Measurements from ENCODE around the gene MIPOL1.
"Not testable (repeated sequence)": the region's sequence is repeated elsewhere in the genome, so short reads cannot be mapped to it uniquely, and the experiment has no call there.

The MIPOL1 gene

DNA sequence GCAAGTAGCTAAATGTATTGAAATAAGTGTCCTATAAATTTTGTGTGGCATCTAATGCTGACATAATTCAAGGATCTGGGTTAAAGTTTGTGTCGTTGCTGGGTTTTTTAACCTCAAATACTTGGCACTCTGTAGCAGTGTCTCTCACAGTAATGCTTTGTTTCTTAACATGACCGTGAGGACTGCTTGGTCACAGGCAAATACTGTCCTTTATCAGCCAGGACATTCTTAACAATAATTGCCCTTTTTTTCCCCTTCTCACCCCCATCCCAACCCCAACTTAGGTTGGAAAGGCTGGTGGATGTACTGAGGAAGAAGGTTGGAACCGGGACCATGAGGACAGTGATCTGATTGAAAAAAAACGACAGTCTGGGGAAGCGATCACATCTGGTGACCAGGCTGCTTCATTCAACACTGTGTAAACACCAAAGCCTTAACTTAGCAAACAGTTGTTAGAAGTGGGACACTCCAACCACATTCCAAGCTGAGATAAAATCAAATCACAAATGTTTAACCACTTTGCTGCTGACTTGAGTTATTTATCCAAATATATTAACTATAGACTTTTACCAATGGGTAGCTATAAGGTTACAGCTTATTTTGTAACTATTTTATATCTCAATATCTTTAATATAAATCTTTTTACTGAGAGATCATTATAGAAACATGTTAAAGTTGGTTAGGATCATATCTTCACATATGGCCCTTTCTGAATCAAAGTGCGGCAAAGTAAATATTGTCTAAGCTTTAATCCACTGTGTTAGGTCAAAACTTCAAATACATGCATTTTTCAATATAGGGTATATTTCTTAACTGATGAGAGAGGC, 349.1 kb downstream of the MIPOL1 start:
- DNase-seq (ENCODE audit: low read depth in 2 of 2), result no peak

DNA sequence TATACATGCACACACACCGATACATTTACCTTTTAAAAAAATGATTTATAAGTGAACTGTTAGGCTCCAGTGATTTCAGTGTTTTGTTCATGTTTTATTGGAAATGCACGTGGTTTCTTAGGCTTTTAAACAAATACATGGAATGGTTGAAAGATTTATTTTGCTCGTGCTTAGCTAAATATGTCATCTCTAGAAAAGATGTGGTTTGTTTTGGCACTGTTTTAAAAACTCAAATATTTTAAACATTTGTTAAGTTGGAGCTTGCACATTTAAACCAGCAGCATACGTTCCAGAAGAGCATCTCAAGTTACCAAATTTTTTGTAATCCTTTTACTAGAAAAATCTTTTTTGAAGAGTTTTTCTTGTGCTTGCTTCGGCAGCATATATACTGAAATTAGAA, 352.8 kb downstream of the MIPOL1 start:
- no peak for DNase-seq (ENCODE audit: low read depth in 2 of 2)

DNA sequence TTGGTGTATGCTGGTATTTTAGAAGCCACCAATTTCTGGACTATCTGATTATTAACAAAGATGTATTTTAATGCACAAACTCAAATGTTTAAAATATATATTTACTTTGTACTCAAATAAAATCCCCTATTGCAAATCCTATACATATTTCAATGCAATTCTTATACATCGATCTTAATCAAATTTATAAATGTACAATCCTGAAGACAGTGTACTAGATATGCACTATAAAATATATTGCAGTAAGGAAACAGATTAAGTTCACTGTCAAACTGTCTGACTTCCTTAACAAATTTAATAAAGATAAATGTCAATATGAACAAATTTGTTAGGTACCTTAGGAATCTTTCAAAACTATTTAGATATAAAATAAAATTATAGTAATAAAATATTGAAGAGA, 353.4 kb downstream of the MIPOL1 start:
- DNase-seq (ENCODE audit: low read depth in 2 of 2), result no peak

DNA sequence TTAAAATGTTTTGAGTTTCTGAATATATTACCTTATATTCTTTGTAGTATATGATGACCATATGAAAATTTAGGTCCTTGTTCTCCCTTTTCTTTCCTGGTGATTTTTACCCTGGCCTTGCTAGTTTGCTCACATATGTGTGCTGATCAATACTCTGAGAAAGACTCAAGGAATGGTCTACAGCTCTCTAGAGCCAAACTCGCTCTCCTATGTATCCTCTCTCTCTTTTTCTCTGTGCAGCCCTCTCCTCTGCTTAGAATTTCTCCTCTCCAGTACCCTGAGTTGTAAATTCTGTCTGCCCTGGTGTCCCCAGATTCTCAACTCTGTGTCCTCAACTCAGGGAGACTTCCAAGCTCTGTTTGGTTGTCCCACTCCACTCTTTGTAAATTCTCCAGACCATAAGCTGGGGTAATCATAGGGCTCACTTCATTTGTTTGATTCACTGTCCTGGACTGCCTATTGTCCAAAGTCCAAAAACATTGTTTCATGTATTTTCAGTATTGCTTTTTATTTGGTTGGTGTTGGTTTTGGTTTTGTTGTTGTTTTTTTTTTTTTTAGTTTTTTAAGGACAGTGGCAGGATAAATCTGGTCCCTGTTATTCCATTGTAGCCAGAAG, 356.3 kb downstream of the MIPOL1 start:
- no peak for DNase-seq (ENCODE audit: low read depth in 2 of 2)

DNA sequence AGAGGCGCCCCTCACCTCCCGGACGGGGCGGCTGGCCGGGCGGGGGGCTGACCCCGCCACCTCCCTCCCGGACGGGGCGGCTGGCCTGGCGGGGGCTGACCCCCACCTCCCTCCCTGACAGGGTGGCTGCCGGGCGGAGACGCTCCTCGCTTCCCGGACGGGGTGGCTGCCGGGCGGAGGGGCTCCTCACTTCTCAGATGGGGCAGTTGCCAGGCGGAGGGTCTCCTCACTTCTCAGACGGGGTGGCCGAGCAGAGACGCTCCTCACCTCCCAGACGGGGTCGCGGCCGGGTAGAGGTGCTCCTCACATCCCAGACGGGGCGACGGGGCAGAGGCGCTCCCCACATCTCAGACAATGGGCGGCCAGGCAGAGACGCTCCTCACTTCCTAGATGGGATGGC, 357.9 kb downstream of the MIPOL1 start:
- DNase-seq (ENCODE audit: low read depth in 2 of 2), result not testable (repeated sequence)

DNA sequence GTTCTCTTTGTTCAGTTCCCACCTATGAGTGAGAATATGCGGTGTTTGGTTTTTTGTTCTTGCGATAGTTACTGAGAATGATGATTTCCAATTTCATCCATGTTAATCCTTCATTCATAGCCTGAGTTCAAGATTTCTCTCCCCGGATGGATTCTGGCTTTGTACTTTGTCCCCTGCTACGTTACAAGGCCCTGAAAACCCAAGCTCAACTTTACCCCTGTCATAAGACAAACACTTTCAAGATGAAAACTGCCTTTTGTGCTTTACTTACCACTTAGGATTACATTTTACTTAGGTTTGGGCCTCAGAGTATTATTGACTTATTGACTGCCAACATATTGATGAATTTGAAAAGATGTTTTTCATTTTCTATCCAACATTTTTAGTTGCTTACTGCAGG, 361.0 kb downstream of the MIPOL1 start:
- no peak for DNase-seq (ENCODE audit: low read depth in 2 of 2)

DNA sequence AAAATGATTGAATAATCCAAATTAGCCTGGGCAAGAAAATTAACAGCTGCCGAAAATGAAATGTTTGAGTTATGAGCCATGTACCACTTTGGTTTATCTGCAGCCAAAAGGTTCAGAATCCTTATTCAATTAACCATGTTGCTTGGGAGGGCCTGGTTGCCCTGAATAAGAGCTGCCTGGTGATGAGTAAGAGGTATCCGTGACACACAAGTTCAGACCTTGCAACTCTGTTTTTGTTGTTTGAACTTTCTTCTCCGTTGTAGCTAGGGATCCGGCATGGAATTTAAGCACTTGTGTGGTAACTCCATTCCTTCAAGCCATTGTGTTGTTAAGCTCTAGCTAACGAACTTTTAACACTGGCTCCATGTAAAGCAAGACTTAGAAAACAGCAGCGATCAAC, 361.6 kb downstream of the MIPOL1 start:
- no peak for DNase-seq (ENCODE audit: low read depth in 2 of 2)

DNA sequence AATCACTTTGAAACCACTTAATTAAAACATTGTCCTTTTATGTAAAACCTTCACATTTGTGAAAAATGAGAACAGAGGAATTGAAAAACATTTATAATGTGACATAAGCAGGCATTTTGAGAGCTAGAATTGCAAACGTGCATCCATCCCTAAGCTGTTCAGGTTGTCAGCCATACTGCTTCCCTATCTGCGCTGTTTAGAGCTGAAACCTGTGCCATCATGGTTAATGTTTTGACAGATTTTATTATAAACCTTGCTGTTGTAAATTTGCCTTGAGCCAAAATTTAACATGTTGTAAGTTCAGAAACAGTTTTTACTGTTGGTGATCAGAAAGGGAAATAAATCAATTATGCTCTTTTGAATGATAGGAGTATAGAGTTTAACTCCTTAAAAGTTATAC, 365.5 kb downstream of the MIPOL1 start:
- no peak for DNase-seq (ENCODE audit: low read depth in 2 of 2)

DNA sequence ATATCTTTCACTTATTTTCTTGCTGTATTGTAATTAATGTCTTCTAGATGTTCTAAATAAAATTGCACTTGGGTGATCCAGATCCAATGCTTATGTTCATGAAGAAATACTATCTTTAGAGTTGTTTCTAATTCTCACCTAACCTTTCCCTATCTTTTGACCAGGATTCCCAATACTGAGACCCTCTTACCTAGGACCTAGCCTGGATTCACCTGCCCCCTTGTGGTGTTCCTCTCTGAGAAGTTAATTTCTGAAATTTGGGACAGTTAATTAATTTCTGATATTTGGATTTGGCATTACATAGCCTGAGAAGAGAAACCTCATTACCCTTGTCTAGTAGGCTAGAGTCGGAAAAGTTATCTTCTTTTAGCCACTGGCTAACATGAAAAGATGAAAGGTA, 367.8 kb downstream of the MIPOL1 start:
- DNase-seq (ENCODE audit: low read depth in 2 of 2), result no peak

DNA sequence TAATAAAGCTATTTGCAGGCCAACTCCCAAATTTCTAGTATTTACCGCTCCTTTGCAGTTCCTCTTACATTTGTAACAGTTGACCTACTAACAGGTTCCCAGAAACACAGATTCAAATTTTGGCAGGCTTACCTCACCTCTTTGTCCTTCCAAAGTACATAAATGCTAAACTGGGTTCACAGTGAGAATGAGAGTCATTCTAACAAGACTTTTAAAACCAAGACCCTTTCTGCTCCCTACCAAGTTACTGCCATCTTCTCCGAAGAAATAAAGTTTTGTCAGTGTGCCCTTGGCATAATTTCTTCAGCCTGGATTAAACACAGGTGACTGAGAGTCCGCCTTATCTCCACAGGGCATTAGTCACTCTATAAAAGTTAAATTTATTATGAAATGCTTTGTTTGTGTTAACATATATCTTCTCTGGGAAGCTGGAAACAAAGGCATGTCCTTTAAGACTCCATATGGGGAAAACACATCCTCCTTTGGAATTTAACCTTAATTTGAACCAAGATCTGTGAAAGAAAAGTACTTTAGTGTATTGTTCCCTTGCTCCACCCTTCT, 369.2 kb downstream of the MIPOL1 start:
- no peak for DNase-seq (ENCODE audit: low read depth in 2 of 2)

DNA sequence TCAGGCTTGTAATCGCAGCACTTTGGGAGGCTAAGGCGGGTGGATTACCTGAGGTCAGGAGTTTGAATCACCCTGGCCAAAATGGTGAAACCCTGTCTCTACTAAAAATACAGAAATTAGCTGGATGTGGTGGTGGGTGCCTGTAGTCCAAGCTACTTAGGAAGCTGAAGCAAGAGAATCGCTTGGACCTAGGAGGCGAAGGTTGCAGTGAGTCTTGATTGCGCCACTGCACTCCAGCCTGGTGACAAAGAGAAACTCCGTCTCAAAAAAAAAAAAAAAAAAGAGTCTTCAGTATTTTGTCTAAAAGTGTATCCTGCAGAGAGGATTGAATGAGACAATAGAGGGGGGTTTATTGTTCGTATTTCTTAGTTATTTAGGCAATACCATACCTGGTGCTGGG, 372.0 kb downstream of the MIPOL1 start:
- DNase-seq (ENCODE audit: low read depth in 2 of 2), result no peak

DNA sequence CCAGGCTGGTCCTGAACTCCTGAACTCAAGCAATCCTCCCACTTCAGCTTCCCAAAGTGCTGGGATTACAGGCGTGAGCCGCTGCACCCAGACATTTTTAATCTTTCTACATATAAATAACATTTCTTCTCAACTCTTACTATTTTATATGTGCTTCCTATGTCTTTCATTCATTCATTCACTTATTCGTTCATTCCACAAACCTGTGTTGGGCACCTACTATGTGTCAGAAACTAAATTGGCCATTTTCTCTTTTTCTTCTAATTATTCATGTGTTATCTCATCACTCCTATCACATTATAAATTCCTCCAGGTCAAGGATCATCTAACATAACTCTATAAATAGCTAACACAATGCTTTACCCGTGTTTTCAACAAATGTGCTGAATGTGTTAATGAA, 373.7 kb downstream of the MIPOL1 start:
- DNase-seq (ENCODE audit: low read depth in 2 of 2), result no peak

DNA sequence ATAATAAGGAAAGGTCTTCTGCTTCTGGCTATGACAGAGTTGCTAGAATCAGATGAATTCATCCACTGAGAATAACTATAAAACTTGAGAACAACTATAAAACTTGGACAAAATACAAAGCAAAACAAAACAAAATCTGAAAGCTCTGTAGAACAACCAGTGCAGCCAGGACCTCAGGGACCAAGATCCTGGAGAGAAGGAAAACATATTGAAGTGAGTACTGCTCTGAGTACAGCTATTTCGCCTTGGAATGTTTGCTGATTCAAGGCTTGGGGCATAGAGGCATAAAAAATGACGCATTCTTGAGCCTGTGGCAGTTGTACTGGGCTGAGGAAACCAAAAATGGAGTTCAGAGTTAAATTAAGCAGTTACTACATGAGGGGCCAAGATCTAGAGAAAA, 375.6 kb downstream of the MIPOL1 start:
- DNase-seq (ENCODE audit: low read depth in 2 of 2), result no peak

DNA sequence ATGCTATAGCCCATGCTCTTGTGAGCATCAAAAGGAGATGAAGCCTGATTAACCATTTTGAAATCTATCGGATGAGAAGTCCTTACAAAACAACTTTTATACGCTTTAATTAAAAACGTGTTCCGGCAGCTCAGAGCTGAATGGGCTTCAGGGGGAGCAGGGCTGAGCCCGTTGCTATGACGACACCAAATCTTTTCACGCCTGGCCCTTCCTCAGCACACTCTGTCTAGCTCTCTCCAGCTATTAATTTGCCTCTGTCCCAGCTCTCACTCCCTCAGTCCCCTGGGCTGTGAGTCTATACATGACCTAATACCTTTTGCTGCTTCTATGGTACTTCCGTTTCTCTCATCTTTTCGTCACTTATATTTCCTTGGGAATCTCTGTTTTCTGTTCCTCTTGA, 381.5 kb downstream of the MIPOL1 start:
- no peak for DNase-seq (ENCODE audit: low read depth in 2 of 2)

DNA sequence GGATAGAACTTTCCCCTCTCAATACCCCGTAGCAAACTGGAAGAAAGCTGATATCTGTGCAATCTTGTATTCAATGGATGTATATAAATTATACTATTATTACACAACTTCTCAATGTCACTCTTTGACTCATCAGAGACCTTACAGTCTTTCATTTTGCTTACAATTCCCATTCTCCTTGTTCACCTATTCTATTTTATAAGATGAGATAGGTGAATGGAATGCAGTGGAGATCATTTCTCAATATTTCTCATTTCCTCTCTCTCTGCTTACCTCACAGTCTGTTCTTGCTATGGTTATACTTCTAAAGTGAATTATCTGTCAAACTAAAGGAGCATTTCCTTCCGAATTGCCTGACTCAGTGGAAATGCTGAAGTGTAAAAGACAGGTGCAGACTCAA, 382.4 kb downstream of the MIPOL1 start:
- no peak for DNase-seq (ENCODE audit: low read depth in 2 of 2)

DNA sequence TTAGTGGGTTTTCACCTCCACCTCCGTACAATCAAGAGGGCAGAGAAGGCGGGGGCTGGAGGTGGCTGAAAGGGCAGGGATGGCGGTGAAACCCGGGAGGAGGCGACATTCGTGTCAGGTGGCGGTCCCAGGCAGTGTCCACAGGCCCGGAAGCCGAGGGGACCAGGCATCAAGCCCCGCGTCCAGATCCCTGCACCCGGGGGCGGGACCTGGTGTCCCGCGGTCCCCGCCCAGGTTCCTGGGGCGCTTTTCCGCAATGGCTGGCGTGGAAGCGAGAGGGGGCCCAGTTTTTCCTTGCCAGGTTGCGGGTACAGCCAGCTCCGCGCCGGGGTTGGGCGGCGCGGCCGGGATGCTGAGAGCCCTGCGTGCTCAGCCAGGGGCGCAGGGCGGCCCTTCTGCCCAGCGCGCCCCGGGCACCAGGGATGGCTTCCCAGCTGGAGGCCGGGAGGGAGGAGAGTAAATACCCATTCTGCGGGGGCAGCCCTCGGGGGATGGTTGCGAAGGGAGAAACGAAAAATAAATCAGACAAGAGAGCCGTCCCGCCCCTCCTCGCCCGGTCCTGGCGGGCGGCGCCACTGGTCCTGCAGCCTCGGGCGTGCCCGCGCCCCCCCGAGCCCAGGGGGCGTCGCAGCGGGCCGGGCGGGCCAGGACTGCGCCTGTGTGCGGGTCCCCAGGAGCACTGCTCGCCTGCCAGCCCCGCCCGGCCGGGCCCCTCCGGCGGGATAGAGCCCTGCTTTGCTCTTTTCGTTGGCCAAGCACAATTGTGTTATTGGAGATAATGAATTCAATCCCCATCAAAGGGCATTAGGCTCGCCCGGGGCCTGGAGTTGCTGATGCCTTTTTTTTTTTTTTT, 385.8 kb downstream of the MIPOL1 start:
- DNase-seq (ENCODE audit: low read depth in 2 of 2), result no peak

DNA sequence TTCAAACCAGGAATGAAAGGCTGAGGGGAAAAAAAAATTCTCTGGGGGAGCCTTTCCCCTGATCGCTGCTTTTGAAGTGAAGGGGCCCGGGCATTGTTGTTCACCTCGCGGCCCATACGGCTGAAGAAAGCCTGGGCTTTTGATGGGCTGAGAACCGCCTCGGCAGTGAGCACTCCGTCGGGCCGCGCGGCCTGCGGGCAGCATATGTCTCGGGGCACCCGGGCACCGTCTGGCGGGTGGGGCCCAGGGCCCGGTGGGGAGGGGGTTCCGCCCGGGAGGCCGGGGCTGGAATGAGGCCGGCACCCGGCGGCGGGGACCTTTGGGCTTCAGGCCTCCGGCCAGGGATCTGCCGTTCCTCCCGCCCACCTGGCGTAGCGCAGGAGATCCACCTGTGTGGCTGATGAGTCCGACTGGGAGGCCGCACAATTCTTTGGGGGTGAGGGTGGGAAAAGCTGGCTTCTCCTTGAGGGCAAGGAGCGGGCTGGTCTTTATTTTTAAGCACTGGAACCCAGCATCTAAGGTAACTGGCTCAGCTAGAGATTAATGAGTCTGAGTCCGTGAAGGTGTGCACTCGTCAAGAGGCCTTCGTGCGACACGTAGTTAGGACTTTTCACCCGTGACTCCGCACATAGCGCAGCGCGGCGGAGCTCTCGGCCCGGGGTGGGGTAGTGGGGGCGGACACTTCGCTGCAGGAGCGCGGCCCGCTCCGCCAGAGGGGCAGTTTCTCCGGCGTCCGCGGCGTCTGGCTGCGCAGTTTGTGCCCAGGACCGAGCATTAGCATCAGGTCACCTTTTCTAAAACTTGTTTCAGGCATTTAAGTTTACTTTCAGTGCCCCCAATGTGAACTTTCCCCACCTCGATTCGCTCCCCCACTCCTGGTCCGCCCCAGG, 386.7 kb downstream of the MIPOL1 start:
- DNase-seq (ENCODE audit: low read depth in 2 of 2), result no peak

DNA sequence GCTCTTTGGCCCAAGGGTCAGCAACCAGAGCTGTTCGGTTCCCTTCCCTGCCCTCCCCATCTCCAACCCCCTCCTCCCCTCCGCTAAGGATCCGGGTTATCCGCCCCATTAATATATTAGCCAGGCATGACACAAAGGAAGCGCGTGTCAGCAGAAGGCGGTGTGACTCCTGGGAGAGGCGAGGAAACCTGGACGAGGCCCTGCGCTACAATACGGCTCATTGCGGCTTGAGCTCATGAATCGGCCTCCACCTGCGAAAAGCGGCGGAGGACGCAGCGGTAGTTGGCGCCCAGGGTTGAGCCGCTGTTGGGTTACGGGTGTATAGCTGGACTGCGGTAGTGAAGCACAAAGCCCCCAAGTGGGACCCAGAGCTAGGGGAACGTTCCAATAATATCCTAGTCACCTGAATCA, 387.4 kb downstream of the MIPOL1 start:
- no peak for DNase-seq (ENCODE audit: low read depth in 2 of 2)

DNA sequence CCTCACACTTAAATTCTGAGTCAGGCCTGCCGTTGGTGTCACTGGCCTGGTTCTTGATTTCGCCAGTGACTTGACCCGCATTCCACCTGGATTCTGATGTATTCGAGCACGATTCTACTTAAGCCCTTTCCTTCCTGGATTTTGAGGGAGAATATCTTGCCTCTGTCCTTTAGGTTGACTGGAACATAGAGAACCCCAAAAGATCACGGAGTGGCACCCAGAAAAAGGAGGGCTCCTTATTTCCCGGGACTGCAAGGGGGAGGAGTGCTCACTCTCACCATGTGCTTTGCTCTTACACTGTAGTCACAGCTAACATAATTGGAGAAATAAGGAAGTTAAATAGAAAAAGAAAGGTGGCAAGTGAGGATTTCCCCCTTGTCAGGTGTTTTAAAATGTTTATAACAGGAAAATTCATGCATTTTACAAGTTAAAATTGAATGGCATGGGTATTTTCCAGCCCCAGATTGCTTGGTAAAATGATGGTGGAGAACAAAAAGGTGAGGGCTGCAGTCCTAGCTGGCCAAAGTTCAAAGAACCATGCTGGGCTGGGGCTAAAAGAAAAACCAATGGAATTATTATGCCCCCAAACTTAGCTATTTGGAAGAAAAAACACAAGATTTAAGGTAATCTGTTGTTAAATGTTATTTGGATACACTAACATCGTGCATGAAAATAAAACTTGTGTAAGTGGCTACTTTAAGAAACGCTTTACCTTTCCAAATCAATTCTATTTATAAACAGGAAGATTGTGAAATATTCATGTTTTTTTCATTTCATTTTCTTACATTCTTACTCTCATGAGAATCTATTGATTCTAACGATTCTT, 388.4 kb downstream of the MIPOL1 start:
- DNase-seq (ENCODE audit: low read depth in 2 of 2), result no peak

DNA sequence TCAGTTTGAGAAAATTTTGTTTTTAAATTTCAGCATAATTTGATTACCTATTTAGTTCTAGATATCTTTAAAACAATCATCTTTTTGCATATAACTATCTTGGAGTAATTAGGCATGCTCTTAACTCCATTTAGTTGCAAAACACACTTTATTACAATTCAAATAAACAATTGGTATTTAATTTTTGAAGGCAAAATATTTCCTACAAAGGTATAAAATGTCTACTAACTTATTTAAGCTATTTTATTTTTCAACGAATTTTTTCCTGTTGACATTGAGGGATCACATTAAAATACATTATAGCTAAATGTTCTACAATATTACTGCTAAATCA, 389.0 kb downstream of the MIPOL1 start:
- DNase-seq (ENCODE audit: low read depth in 2 of 2), result no peak
